ELR (cell line): Measurements from ENCODE around the gene FAM185A.
"Not testable (repeated sequence)": the region's sequence is repeated elsewhere in the genome, so short reads cannot be mapped to it uniquely, and the experiment has no call there.

ENCODE experiments used
- DNase-seq: peaks from one replicate; pipeline ENCODE4 v3.0.0-alpha.2; 2015; ENCODE audit warnings: low read depth

FAM185A gene

DNA sequence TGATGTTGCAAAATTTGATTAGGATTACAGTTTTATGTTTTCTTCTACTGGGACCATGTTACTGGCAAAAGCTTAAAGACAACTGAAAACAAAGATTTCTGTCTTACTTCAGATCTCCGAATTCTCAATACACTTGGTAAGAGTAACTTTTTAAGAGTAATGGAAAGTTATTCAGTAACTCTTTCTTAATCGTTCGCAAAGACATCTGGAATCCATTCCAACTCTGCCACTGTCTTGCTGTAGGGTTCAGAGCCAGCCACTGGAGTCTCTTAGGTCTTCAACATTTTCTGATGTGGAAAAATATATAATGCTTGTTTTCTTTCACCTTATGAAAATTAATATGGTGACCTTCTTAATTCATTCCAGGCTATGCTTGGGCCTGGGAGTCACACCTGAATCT lies 29.9 kb downstream of the FAM185A start:
- not testable (repeated sequence) for DNase-seq

DNA sequence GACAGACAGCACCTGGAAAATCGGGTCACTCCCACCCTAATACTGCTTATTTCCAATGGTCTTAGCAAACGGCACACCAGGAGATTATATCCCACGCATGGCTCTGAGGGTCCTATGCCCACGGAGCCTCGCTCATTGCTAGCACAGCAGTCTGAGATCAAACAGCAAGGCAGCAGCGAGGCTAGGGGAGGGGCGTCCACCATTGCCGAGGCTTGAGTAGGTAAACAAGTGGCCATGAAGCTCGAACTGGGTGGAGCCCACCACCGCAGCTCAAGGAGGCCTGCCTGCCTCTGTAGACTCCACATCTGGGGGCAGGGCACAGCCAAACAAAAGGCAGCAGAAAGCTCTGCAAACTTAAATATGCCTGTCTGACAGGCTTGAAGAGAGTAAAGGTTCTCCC lies 32.1 kb downstream of the FAM185A start:
- not testable (repeated sequence) for DNase-seq

DNA sequence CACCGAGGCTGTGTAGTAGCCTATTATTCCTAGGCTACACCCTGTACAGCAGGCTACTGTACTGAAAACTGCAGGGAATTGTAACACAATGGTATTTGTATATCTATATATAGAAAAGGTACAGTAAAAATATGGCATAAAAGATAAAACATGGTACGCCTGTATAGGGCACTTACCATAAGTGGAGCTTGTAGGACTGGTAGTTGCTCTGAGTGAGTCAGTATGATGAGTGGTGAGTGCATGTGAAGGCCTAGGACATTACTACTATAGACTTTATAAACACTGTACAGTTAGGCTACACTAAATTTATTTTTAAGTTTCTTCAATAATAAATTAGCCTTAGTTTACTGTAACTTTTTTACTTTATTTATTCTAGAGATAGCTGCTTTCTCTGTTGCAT lies 40.0 kb downstream of the FAM185A start:
- not testable (repeated sequence) for DNase-seq

DNA sequence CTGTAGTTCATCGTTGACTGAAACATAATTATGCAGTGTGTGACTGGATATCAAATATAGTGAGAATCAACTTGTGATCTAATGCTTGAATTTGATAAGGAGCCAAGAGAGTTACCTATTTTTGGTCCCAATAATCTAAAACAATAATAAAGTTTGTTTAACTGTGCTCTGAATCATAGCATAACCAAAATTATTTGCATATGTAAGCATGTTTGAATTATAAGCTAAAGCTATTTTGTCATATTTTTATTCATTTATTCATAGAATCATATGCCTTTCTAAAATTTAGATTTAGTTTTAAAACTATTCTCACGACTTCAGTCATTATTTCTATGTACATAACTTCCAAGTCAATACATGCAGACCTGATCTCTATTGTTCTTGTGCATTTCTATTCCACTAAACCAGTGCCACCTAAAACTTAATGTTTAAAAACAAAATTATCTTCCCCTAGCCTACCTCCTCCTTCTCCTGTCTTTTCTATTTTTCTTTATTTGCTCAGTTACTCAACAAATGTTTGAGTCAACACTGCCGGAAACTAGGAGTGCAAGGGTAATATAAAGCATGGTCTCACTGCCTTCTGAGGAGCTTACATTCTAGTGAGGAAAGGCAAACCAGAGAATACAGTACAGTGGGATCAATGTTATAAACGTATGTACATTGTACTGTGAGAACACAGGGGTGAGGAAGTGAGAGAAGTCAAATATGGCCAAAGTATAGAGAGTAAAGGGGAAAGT lies 41.7 kb downstream of the FAM185A start:
- not testable (repeated sequence) for DNase-seq

DNA sequence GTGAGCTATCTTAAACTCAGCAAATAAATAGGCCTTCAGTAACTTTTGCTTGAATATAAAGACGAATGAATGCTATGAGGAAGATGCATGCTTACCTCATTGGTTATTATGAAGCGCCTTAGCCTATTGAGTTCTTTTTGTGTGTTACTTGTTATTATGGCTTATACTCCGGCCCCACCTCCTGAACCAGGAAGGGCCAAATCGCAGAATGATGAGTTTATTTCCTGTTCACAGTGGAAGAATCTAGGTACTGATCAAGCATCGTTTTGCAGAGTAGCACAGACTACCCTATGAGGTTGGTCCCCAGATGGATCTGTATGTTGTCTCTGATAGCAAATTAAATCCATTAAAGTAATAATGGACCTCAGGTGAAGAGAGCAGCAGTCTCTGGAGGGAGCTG lies 42.6 kb downstream of the FAM185A start:
- not testable (repeated sequence) for DNase-seq

DNA sequence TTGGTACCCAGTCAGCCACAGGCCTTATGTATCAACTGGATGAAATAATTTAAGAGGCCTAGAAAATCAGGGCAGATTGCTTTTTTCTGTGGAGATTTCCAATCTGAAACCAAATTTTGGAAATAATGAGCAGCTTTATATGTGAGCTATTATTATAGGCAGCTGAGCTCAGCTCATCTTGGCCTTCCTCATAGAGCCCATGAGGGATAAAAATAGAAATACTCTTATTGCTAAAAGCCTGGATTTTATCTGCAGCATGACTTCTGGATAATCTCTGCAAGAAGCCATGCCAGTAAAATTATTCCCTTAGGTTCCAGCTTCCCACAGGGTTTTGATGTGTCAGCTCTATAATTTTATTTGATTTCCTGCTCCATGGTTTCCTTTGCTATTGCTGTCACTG lies 43.0 kb downstream of the FAM185A start:
- DNase-seq: not testable (repeated sequence)

DNA sequence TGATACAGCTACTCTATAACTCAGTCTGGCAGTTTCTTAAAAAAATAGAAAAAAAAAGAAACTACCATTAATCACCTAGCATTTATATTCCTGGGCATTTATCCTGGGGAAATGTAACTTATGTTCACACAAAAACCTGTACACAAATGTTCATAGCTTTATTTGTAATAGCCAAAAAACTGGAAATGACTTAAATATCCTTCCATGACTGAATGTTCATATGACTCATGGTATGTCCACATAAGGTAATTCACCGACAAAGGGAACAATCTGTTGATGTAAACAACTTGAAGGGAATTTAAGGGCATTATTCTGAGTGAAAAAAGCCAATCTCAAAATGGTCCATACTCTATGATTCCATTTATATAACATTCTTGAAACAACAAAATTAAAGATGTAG lies 45.8 kb downstream of the FAM185A start:
- peak; percentile 52 for DNase-seq

DNA sequence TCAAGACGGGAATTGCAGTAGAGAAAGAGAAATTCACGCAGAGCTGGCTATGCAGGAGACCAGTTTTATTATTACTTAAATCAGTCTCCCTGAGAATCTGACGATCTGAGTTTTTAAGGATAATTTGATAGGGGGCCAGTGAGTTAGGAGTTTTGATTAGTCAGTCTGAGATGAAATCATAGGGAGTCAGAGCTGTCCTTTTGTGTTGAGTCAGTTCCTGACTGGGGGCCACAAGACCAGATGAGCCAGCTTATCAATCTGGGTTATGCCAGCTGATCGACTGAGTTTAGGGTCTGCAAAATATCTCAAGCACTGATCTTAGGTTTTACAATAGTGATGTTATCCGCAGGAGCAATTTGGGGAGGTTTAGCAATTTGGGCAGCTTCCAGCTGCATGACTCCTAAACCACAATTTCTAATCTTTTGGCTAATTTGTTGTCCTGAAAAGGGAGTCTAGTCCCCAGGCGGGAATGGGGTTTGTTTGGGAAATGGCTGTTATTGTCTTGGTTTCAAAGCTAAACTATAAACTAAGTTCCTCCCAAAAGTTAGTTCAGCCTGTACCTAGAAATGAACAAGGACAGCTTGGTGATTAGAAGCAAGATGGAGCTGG lies 47.3 kb downstream of the FAM185A start:
- DNase-seq: peak; percentile 48

DNA sequence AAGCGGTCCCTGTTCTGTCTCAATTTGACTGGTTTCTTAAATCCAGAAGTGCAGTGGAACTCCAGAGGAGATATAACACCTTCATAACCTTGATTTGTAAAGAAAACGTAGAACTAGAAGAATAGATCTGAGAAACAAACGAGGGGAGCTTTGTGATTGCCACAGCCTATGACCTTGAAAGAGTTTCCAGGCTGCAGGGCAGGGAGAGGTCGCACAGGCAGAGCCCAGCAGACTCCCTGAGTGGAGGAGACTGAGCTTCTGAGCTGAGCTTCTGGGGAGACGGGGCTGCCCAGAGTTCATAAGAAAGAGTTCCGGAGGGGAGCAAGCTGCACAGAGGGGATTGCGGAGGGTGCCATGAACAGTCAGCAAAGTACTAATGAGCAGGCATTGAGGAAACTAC lies 57.8 kb downstream of the FAM185A start:
- no peak for DNase-seq

DNA sequence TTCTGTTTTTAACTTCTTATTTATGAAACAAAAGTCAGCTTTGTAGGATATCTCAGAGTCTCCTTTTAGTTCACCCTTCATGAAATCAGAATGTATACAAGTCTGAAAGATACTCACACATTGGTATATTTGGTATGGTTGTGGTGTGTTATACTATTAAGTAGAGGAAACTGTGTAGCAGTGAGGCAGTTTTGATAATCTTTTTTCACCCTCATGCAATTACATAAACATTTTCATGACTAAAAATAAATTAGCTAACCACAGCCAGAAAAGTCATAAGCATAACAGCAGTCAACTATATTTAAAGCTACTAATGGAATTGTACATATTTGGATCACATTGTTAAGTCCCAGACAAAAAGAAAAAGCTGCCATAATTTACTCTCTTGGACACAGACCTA lies 62.1 kb downstream of the FAM185A start:
- no peak for DNase-seq

DNA sequence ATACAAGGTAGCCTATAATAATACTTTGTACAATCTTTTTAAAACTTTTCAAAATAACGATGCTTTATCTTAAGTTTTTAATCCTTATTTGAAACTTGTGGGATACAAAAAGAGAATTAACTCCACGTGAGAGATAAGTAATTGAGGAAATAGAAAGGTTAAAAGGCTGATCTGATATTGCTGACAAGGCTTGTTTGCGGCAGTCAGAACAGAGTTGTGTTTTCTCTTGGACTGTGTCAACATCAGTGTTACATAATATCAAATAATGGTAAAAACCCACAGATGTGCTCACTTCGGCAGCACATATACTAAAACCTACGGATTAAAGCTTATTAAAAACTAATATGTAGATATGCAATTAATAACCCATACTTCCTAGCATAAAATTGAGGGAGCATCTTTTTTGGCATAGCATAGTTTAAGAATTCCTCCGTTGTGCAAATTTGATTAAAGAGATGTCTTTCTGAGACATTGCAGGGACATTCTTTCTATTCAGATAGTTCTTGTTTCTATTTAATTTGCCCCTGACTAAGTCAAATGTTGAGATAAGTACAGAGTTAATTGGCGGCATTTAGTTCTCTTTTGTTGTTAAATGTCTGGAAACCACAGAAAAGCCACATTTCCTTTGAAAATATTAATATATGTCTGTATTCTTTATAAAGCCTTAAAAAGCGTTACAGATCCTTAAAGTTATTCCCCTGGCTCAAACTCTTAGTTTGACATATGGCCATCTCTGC lies 63.3 kb downstream of the FAM185A start:
- DNase-seq: no peak

DNA sequence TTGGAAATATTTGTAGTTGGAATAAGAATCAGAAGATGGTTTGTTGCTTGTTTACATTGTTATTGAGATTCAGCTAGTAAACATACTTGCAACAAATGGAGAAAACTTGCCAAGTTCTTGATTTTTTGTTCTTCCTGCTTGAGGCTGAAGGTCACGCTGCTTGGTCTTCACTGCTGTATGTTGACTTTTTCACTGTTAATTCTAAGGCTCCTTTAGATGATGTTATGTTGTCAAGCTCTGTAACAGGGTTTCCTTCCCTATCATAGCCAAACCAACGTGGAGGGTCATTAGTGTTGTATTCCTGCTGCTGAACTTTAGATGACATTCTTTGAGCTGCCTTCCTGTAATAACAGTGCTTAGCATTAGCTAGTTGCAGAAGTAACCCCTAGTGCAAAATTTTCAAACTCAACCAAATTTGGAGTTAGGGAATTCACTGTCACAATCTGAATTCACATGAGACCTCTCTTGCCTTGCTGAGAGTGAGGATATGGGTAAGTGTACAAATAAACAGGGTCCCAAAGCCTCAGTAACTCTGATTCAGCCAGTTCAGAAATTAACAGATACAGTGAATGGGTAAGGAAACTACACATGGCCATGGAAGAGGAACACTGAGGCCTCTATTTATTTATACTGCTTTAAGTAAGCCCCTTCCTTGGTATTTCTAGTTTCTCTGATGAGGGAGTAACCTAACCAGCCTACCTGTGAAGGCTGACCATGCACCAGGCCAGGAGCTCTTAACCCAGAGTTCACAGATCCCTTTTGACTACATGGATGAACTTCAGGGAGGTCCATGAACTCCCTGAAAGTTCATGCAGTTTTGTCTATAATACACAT lies 64.6 kb downstream of the FAM185A start:
- no peak for DNase-seq

DNA sequence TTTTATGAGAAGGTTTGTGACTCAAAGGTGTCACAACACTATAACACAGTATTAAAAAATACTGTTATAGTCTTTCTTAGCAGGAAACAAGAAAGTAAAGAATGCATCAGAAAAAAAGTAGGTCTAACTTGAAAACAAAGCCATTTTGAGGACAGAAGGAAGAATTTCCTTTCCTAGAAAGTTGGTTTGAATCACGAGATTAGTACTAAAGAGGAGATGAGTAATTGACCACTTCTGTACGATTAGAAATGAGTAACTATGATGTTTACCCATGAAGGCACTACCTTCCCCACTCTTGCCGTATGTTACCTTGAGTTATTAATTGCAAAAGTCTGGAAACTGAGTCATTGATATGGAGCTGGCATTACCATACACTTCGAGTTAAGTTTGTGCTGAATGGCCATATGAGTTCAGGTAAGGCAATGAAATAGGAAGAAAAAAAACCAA lies 65.2 kb downstream of the FAM185A start:
- peak; percentile 90 for DNase-seq

DNA sequence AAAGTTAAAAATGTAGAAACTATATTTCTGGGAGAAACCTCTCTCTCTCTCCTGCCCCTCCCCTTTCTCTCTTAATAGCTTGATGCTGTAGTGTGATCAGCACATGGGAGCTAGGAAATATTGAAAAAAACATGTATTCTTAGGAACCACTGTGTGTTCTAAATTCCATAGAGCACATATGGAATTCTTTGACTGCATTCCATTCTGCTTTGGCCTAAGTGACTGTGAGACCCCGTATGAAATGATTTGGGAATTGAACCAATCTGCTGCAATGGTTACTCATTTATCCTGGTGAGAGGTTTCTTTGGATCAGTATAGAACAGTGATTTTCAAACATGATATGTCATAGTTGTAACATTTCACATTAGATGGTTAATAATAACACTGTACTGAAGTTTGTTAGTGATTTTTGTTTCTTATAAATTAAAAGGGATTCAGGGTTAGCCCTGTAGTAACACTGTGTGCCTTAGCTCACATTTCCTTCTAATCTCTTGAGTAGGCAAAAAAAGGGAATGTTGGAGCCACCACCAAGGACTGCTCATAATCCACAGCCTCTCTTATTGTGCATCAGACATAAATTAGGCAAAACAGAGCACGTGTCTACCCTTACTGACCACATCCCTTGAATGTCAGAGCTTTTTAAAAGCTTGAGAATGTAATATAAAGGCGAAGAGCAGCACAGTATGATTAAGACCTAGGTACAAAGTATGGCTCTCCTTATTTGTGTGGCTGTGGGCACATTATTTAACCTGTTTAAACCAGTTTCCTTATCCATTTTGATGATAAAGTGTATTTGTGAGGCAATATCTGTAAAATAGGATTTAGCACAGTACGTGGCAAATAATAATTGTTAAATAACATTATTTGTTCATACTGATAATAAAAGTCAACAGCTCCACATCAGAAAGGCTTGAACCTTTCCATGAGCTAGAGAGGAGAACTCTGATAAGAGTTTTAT lies 69.1 kb downstream of the FAM185A start:
- no peak for DNase-seq

DNA sequence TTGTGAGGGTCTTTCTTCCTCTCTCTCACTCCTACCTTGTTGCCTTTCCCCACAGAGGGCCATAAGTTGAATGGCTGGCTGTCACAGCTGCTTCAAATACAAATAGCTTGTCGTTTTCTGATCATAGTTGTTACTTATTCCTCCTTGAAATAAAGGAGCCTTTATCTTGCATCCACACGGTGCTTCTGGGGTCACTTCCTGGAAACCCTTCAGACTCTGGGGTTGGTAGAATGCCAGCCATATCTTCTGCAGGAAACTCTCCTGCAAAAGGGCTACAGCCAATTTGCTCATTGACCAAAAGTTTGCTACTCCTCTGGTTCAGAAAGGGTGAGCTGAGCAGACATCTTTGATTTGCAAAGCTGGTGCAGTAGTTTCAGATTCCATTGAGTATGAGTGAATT lies 70.4 kb downstream of the FAM185A start:
- no peak for DNase-seq

DNA sequence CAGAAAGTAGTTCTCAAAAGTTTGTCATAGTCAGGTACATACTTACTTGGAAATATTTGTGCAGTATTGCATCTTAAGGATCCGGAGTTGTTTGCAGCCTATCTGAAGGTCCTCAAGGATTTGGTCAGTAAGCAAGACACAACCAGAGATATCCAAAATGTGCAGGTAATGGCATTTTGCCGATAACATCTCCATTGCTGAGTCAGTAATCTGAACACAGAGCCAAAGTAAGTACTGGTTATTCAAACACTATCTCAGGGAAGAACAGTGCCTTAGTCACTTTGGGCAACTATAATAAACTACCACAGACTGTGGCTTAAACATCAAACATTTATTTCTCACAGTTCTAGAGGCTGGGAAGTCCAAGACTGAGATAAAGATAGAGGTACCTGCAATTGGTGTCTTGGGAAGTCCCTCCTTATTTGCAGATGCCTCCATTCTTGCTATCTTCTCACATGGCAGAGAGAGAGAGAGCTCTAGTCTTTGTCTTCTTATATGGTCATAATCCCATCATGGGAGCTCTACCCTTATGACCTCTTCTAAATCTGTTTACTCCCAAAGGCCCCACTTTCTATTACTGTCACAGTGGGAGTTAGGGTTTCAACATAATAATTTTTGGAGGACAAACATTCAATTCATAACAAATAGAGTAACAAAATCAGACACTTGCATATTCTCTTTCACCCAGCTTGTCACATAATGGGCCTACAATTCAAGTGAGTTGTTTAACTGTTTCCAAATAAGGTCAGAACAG lies 73.4 kb downstream of the FAM185A start:
- no peak for DNase-seq

DNA sequence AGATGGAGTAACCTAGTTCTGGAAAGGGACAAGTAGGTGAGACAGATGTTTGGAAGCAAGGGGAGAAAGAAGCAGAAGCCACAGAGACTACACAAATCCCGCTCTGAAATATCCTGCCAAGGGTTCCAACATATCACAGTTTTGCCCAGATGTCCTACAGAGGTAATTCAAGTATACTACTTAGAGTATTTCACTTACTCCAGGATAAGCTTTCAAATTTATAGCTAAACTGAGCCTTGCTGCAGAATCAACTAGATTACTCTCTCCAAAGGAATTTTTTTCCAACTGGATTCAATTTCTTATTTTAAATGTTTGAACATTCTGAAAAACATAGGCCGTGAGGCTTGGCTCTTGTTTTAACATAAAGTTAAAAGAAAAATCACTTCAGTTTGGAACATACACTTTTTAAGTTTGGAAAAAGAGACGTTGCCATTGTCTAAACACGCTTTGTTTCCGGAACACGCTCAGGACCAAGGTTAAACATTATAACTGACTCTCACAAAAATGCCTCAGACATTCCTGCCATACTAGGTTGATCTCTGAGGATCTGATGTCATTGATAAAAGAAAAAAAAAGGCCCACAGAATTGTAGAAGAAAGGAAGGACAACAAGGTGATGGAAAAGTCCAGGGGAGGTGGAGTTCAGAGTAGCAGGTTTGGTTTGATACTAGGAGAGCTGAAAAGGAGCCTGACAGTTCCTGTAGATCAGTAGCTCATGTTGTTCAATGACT lies 74.8 kb downstream of the FAM185A start:
- DNase-seq: no peak

DNA sequence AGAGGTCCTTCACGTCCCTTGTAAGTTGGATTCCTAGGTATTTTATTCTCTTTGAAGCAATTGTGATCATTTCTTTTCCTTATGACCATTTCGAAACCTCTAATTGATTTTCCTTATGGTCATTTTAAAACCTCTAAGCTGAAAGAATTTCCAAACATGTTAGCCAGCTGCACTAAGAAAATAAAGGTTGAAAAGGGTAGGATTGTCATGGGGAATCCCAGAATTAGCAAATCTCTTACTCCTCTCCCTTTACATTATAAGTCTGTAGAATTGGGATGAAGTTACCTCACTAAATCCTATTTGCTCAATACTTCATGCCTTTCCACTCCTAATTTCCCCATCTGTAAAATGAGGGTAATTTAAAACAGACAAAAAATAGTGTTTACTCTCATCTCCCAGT lies 79.5 kb downstream of the FAM185A start:
- DNase-seq: no peak

DNA sequence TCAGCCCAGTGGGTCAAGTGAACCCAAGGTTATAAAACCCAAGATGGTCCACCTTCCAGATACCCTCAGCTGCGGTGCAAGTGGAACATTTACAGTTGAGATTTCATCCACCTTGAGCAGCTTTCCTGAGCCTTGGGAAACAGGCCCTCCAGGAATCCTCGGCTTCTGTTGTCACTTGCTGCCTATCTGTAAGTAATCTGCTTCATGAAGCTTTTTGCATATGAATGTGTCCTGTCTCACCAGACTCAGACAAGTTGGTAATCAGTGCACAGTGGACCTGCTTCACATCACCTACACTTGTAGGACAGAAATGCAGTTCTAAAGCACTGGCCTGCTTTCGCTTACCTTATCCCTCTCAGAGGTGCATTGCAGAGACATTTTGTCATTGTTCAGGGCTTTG lies 80.3 kb downstream of the FAM185A start:
- DNase-seq: no peak

DNA sequence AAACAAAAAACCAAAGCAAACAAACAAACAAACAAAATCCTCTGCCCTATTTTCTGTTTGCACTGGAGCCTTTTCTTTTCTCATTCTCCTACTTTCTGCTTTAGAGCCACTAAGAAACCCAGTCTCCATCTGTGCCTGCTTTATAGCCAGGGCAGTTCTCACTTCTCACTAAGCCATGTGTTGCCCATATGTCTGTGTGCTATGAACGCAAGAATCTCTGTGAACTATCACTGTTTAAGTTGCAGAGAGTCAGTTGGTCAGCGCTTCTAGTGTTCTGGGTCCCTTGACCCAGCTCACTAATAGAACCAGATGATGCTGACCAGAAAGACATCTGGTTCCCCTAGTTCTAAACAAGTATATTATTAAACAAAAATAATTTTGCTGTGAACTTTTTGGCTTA lies 81.4 kb downstream of the FAM185A start:
- DNase-seq: no peak
